ENCODE data around the gene F7. TPM values are rescaled to one million over a fixed set of nuclear protein-coding genes. Genes with fewer than 3 reads are reported as not detected.
"Not testable (repeated sequence)": the region's sequence is repeated elsewhere in the genome, so short reads cannot be mapped to it uniquely, and the experiment has no call there.

Gene F7
- total RNA-seq, 4 donors from 2014 or later = 0.20 to 1.2 TPM; not detected in 2

- intact Hi-C loops (cut with DNase I; ENCODE audit: low total_unique reads) = no loop called here
- in situ Hi-C loops (cut with MboI; ENCODE audit: low sequenced_read_pairs in 4 of 4) = no loop called here
- no peak for TF ChIP-seq CTCF (IDR thresholded peaks at IDR 0.05 in 4 of 5, conservative IDR thresholded peaks at IDR 0.05 in 1 of 5)
- no peak for TF ChIP-seq POLR2A (IDR thresholded peaks at IDR 0.05)
- Histone ChIP-seq H3K36me3 (no peaks in the 10 kb centered on the region), H3K4me3 (no peak overlapping the region), H3K4me1 (peaks cover 0 to under 1% of the 10 kb centered on the region in 2 donors), H3K9me3 (no peaks in the 10 kb centered on the region), H3K27ac (no peak overlapping the region), H3K27me3 (peaks cover 0 to 13% (median 10%) of the 10 kb centered on the region in 3 donors)
- ATAC-seq (no peak), DNase-seq (no peak)
Observed at GRCh38 chr13:113103646-113104045, 1.9 kb upstream of the F7 start.

GRCh38 chr13:113105921-113106452, 396 bp downstream of the F7 start:
- in situ Hi-C loops (cut with MboI; ENCODE audit: low sequenced_read_pairs in 4 of 4) (no loop called here), intact Hi-C loops (cut with DNase I; ENCODE audit: low total_unique reads) (no loop called here)
- H3K4me1 ChIP-seq = no peaks in the 10 kb centered on the region
- TF ChIP-seq CTCF (IDR thresholded peaks at IDR 0.05 in 4 of 5, conservative IDR thresholded peaks at IDR 0.05 in 1 of 5) (no peak), POLR2A (IDR thresholded peaks at IDR 0.05) (no peak)
- no peaks in the 10 kb centered on the region for H3K36me3 ChIP-seq
- DNase-seq (no peak), ATAC-seq (no peak)
- H3K9me3 ChIP-seq = no peaks in the 10 kb centered on the region
- H3K27ac ChIP-seq = no peak overlapping the region
- no peak overlapping the region for H3K4me3 ChIP-seq
- peaks cover 17 to 29% (median 28%) of the 10 kb centered on the region in 3 donors for H3K27me3 ChIP-seq

DNA sequence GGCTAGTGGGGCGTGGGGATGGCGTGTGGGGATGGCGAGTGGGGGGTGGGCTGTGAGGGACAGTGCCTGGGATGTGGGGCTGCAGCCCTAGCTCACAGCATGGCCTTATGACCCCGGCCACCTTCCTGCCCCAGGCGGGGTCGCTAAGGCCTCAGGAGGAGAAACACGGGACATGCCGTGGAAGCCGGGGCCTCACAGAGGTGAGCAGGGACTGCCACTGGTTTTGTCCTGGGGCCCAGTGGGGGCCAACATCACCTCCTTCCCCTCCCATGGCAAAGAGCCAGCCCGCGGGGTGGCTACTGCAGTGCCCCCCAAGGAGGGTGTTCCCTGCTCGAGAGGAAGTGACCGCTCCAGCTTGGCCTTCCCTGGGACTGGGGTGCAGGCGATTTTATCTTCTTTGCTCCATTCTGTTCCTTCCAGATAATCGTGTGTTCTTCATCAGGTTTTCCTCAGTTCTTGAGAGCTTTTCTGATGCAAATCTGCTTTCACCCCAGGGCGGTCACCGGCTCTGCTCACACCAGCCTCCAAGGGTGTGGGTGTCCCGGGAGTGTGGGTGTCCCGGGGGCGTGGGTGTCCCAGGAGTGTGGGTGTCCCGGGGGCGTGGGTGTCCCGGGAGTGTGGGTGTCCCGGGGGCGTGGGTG, 1.2 kb downstream of the F7 start:
- in situ Hi-C loops (cut with MboI; ENCODE audit: low sequenced_read_pairs in 4 of 4) = no loop called here
- Histone ChIP-seq H3K4me3 (no peak overlapping the region), H3K9me3 (no peaks in the 10 kb centered on the region), H3K27me3 (peaks cover 20 to 31% (median 30%) of the 10 kb centered on the region in 3 donors), H3K4me1 (no peaks in the 10 kb centered on the region), H3K36me3 (no peaks in the 10 kb centered on the region), H3K27ac (no peak overlapping the region)
- DNase-seq (no peak), ATAC-seq (no peak)
- TF ChIP-seq CTCF (IDR thresholded peaks at IDR 0.05 in 4 of 5, conservative IDR thresholded peaks at IDR 0.05 in 1 of 5) = no peak
- intact Hi-C loops (cut with DNase I; ENCODE audit: low total_unique reads) = no loop called here

DNA sequence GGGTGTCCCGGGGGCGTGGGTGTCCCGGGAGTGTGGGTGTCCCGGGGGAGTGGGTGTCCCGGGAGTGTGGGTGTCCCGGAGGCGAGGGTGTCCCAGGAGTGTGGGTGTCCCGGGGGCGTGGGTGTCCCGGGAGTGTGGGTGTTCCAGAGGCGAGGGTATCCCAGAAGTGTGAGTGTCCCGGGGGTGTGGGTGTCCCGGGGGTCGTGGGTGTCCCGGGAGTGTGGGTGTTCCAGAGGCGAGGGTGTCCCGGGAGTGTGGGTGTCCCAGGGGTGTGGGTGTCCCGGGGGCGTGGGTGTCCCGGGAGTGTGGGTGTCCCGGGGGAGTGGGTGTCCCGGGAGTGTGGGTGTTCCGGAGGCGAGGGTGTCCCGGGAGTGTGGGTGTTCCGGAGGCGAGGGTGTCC, 2.9 kb downstream of the F7 start:
- intact Hi-C loops (cut with DNase I; ENCODE audit: low total_unique reads); DNase-seq: not testable (repeated sequence)
- H3K27me3 ChIP-seq = peaks cover 27 to 29% (median 29%) of the 10 kb centered on the region in 3 donors

DNA sequence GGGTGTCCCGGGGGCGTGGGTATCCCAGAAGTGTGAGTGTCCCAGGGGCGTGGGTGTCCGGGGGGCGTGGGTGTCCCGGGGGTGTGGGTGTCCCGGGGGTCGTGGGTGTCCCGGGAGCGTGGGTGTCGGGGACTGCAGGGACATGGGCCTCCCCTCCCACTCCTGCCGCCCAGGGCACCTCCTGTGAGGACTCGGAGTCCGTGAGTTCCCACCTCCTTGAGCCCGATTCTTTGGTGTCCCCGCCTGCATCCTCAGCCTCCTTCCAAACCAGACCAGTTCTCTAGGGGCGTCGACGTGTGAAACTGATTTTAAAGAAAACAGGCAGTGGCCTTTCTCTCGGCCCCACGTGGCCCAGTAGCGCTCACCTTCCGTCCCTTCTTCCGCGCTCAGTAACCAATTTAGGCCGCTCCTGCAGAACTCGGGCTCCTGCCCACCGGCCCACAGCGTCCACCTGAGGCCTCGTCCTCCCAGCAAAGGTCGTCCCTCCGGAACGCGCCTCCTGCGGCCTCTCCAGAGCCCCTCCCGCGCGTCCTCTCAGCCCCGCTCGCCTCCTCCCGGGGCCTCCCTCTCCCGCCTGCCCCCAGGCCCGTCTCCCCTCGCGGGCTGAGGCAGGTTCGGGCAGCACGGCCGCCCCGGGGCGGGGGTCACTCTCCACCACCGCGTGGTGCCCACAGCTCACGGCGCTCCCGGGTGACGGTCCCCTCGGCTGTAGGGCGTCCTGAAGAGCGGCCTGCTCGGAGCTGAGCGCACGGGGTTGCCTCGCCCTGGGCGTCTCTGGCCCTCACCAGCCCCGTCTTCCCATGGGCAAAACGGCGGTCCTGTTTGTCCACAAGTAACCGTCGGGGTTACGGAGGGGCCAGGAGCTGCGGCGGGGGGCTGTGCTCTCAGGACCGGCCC, 3.8 kb downstream of the F7 start:
- Histone ChIP-seq H3K36me3 (no peaks in the 10 kb centered on the region), H3K4me1 (no peaks in the 10 kb centered on the region), H3K27ac (no peak overlapping the region), H3K9me3 (no peaks in the 10 kb centered on the region), H3K4me3 (peak overlapping the region in 1 of 4 donors; percentile 26), H3K27me3 (peaks cover 20 to 29% (median 27%) of the 10 kb centered on the region in 3 donors)
- DNase-seq (no peak), ATAC-seq (no peak)
- TF ChIP-seq CTCF (IDR thresholded peaks at IDR 0.05 in 4 of 5, conservative IDR thresholded peaks at IDR 0.05 in 1 of 5) (no peak), POLR2A (IDR thresholded peaks at IDR 0.05) (no peak)
- intact Hi-C loops (cut with DNase I; ENCODE audit: low total_unique reads) (no loop called here), in situ Hi-C loops (cut with MboI; ENCODE audit: low sequenced_read_pairs in 4 of 4) (no loop called here)

More for the DNA sequence above, 2.9 kb downstream of the F7 start:
- H3K4me3 ChIP-seq; H3K9me3 ChIP-seq; ATAC-seq; H3K36me3 ChIP-seq; H3K4me1 ChIP-seq; H3K27ac ChIP-seq; in situ Hi-C loops (cut with MboI; ENCODE audit: low sequenced_read_pairs in 4 of 4): not testable (repeated sequence)
